H9 (cell line): ENCODE measurements around the gene TIGD1. TPM values are rescaled to one million over a fixed set of nuclear protein-coding genes. Genes with fewer than 3 reads are reported as not detected.

ENCODE experiments used
- DNase-seq: peaks from one replicate; pipeline ENCODE4 v3.0.0-alpha.2; 2017
- H2AFZ ChIP-seq: one replicate; pipeline ENCODE4 v1.6.1; 2013; ENCODE audit warnings: mild to moderate bottlenecking, low read length, control low read depth, moderate library complexity
- H2AK5ac ChIP-seq: 2 replicates; pipeline ENCODE4 v1.6.1; 2013; ENCODE audit warnings: low read length, control low read depth, mixed read lengths; ENCODE audit not compliant: insufficient read length
- H2BK120ac ChIP-seq: one replicate; pipeline ENCODE4 v1.6.1; 2013; ENCODE audit warnings: low read depth, mild to moderate bottlenecking, low read length, control low read depth, inconsistent platforms; ENCODE audit not compliant: poor library complexity, severe bottlenecking
- H2BK12ac ChIP-seq: 2 replicates; pipeline ENCODE4 v1.6.1; 2013; ENCODE audit warnings: low read length, control low read depth, mixed read lengths, low read depth; ENCODE audit not compliant: insufficient read length
- H2BK15ac ChIP-seq: 2 replicates; pipeline ENCODE4 v1.6.1; 2013; ENCODE audit warnings: low read depth, low read length, control low read depth
- H2BK20ac ChIP-seq: one replicate; pipeline ENCODE4 v1.6.1; 2013; ENCODE audit warnings: low read depth, mild to moderate bottlenecking, low read length, control low read depth, inconsistent platforms; ENCODE audit not compliant: poor library complexity, severe bottlenecking
- H2BK5ac ChIP-seq: 2 replicates; pipeline ENCODE4 v1.6.1; 2013; ENCODE audit warnings: low read length, control low read depth, mixed read lengths; ENCODE audit not compliant: insufficient read length
- H3K14ac ChIP-seq: 2 replicates; pipeline ENCODE4 v1.6.1; 2013; ENCODE audit warnings: low read length, control low read depth; ENCODE audit not compliant: insufficient read depth
- H3K18ac ChIP-seq: 2 replicates; pipeline ENCODE4 v1.6.1; 2013; ENCODE audit warnings: low read depth, mild to moderate bottlenecking, mixed read lengths, low read length, control low read depth; ENCODE audit not compliant: insufficient read length
- H3K23ac ChIP-seq: 2 replicates; pipeline ENCODE4 v1.6.1; 2013; ENCODE audit warnings: low read length, control low read depth, mixed read lengths, low read depth; ENCODE audit not compliant: insufficient read length
- H3K23me2 ChIP-seq: 2 replicates; pipeline ENCODE4 v1.6.1; 2013; ENCODE audit warnings: low read depth, mild to moderate bottlenecking, mixed read lengths, low read length, control low read depth; ENCODE audit not compliant: insufficient read length, poor library complexity, severe bottlenecking
- H3K27ac ChIP-seq: 2 replicates; pipeline ENCODE4 v1.5.1; 2013; ENCODE audit warnings: low read length, control low read depth, mixed read lengths, low read depth; ENCODE audit not compliant: insufficient read length
- H3K27me3 ChIP-seq: 2 replicates; pipeline ENCODE4 v1.6.1; 2013; ENCODE audit warnings: low read length, control low read depth, inconsistent platforms; ENCODE audit not compliant: insufficient read depth
- H3K4ac ChIP-seq: 2 replicates; pipeline ENCODE4 v1.6.1; 2013; ENCODE audit warnings: low read depth, mild to moderate bottlenecking, control low read depth, inconsistent platforms, low read length, moderate library complexity
- H3K4me1 ChIP-seq: 2 replicates; pipeline ENCODE4 v1.6.1; 2013; ENCODE audit warnings: low read length, control low read depth, inconsistent platforms; ENCODE audit not compliant: insufficient read depth
- H3K4me2 ChIP-seq: 2 replicates; pipeline ENCODE4 v1.6.1; 2013; ENCODE audit warnings: low read length, control low read depth, mixed read lengths; ENCODE audit not compliant: insufficient read length, insufficient read depth
- H3K56ac ChIP-seq: 2 replicates; pipeline ENCODE4 v1.6.1; 2013; ENCODE audit warnings: low read depth, mild to moderate bottlenecking, mixed read lengths, low read length, control low read depth; ENCODE audit not compliant: insufficient read length
- H3K79me1 ChIP-seq: 2 replicates; pipeline ENCODE4 v1.6.1; 2013; ENCODE audit warnings: low read depth, mild to moderate bottlenecking, moderate library complexity, low read length, control low read depth, inconsistent platforms; ENCODE audit not compliant: insufficient read depth, poor library complexity, severe bottlenecking
- H3K79me2 ChIP-seq: 2 replicates; pipeline ENCODE4 v1.6.1; 2013; ENCODE audit warnings: low read length, control low read depth, inconsistent platforms; ENCODE audit not compliant: insufficient read depth
- H3K9ac ChIP-seq: 2 replicates; pipeline ENCODE4 v1.6.1; 2013; ENCODE audit warnings: low read length, control low read depth, mixed read lengths; ENCODE audit not compliant: insufficient read length; ENCODE audit errors: extremely low read depth
- H3K9me3 ChIP-seq: one replicate; pipeline ENCODE4 v1.6.1; 2013; ENCODE audit warnings: low read depth, low read length, inconsistent platforms; ENCODE audit not compliant: control insufficient read depth
- H3T11ph ChIP-seq: one replicate; pipeline ENCODE4 v1.6.1; 2013; ENCODE audit warnings: mild to moderate bottlenecking, low read length, control low read depth, inconsistent platforms
- H4K20me1 ChIP-seq: one replicate; pipeline ENCODE4 v1.6.1; 2013; ENCODE audit not compliant: control insufficient read depth, insufficient read length, insufficient read depth
- H4K5ac ChIP-seq: 2 replicates; pipeline ENCODE4 v1.6.1; 2013; ENCODE audit warnings: low read depth, mild to moderate bottlenecking, mixed read lengths, low read length, control low read depth; ENCODE audit not compliant: insufficient read length
- H4K8ac ChIP-seq: replicated peaks from 2 replicates; pipeline ENCODE4 v1.6.1; 2013; ENCODE audit warnings: low read length, control low read depth, mixed read lengths, low read depth; ENCODE audit not compliant: insufficient read length
- H4K91ac ChIP-seq: 2 replicates; pipeline ENCODE4 v1.6.1; 2013; ENCODE audit warnings: low read depth, mild to moderate bottlenecking, moderate library complexity, mixed read lengths, low read length, control low read depth; ENCODE audit not compliant: insufficient read length
- H3K27ac Mint-ChIP-seq, 3 experiments: 2 replicates in 2 of 3; 3 replicates in 1 of 3; pipeline ENCODE4 v1.8.0; 2020 to 2021; ENCODE audit warnings: mixed read lengths in 3 of 3, mild to moderate bottlenecking in 1 of 3, moderate library complexity in 1 of 3
- H3K27me3 Mint-ChIP-seq: 2 replicates; pipeline ENCODE4 v1.8.0; 2021; ENCODE audit warnings: low read depth, mild to moderate bottlenecking, moderate library complexity, mixed read lengths
- H3K36me3 Mint-ChIP-seq, 3 experiments: 2 replicates in 2 of 3; 3 replicates in 1 of 3; pipeline ENCODE4 v1.8.0; 2020 to 2021; ENCODE audit warnings: low read depth in 3 of 3, mixed read lengths in 3 of 3; ENCODE audit not compliant: insufficient read depth in 1 of 3
- H3K4me1 Mint-ChIP-seq, 2 experiments: 2 replicates each; pipeline ENCODE4 v1.8.0; 2020; ENCODE audit warnings: mixed read lengths in 2 of 2
- H3K4me3 Mint-ChIP-seq, 2 experiments: 2 replicates in 1 of 2; 3 replicates in 1 of 2; pipeline ENCODE4 v1.8.0; 2020 to 2021; ENCODE audit warnings: mild to moderate bottlenecking in 2 of 2, mixed read lengths in 2 of 2, moderate library complexity in 1 of 2
- H3K9me3 Mint-ChIP-seq, 2 experiments: 2 replicates in 1 of 2; 3 replicates in 1 of 2; pipeline ENCODE4 v1.8.0; 2020; ENCODE audit warnings: mild to moderate bottlenecking in 2 of 2, mixed read lengths in 2 of 2, moderate library complexity in 1 of 2
- WGBS: extraction: QIAGEN DNeasy Blood & Tissue Kit; methylation state at CpG from one replicate; pipeline ENCODE4 v1.1.7; 2013; ENCODE audit warnings: missing lambda C conversion rate, low lambda C conversion rate, mixed read lengths; ENCODE audit not compliant: insufficient read length; ENCODE audit errors: extremely low coverage; 5-methylcytosine and 5-hydroxymethylcytosine counted together
- total RNA-seq: library from RNA; stranded (reverse); gene quantifications from 2 replicates; pipeline ENCODE4 v1.2.1, GENCODE V29; 2021
- TF ChIP-seq, protein P1 (sequence below): fragments of 200-600 bp; sonication (generic); conservative IDR thresholded peaks from 3 replicates; pipeline ENCODE4 v1.8.0; 2021; ENCODE audit warnings: antibody characterized with exemption, mild to moderate bottlenecking

TIGD1 gene
- total RNA-seq, 1 experiment from 2014 or later = 6.3 TPM

DNA sequence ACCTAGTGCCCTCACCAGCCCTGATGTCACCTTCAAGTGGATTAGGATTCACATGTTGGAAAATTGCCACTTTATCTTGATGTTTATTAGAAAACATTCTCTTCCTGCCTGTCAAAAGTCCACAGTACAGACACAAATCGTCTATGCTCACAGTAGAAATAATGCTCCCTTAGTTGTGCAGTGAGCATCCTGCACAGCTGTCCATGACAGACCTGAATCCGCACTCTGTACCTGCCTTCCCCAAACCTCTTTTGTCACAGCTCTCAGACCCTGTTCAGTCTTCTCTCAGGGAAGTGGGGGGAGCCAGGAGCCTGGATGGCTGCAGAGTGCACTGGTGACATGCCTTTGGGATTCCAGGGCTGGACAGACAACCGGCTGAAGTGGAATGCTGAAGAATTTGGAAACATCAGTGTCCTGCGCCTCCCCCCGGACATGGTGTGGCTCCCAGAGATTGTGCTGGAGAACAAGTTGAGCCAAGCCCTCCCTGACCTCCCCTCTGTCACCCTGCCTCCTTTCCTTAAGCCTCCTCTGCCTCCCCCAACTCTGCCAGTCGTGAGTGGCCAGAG is 22.4 kb downstream of the TIGD1 start:
- WGBS = no CpG with 5 or more reads among the region's 6 CpGs
- Histone ChIP-seq H3K4ac (no peak overlapping the region), H3K14ac (no peak overlapping the region)

More for the DNA sequence above, 22.4 kb downstream of the TIGD1 start:
- H3K4me3 Mint-ChIP-seq = no peak overlapping the region
- H3K27me3 Mint-ChIP-seq = peaks cover 65% of the 10 kb centered on the region
- Histone ChIP-seq H3K23me2 (peaks cover 9% of the 10 kb centered on the region), H4K91ac (no peak overlapping the region), H2BK15ac (no peak overlapping the region), H3K9ac (no peak overlapping the region), H3K4me1 (no peaks in the 10 kb centered on the region), H3T11ph (no peak overlapping the region), H4K8ac (no peak overlapping the region), H3K4me2 (no peak overlapping the region), H2BK12ac (no peak overlapping the region), H2AK5ac (no peak overlapping the region), H4K5ac (no peak overlapping the region), H3K18ac (no peak overlapping the region), H2BK120ac (no peak overlapping the region), H2BK5ac (no peak overlapping the region), H3K56ac (no peak overlapping the region), H3K27me3 (peaks cover 8% of the 10 kb centered on the region), H4K20me1 (no peaks in the 10 kb centered on the region), H3K23ac (no peak overlapping the region), H3K79me2 (no peaks in the 10 kb centered on the region), H2BK20ac (no peak overlapping the region), H3K27ac (no peak overlapping the region), H2AFZ (no peak overlapping the region), H3K79me1 (no peaks in the 10 kb centered on the region), H3K9me3 (no peaks in the 10 kb centered on the region)
- peaks cover 7 to 25% of the 10 kb centered on the region in 2 experiments for H3K4me1 Mint-ChIP-seq
- H3K27ac Mint-ChIP-seq = no peak overlapping the region
- TF ChIP-seq, protein P1, sequence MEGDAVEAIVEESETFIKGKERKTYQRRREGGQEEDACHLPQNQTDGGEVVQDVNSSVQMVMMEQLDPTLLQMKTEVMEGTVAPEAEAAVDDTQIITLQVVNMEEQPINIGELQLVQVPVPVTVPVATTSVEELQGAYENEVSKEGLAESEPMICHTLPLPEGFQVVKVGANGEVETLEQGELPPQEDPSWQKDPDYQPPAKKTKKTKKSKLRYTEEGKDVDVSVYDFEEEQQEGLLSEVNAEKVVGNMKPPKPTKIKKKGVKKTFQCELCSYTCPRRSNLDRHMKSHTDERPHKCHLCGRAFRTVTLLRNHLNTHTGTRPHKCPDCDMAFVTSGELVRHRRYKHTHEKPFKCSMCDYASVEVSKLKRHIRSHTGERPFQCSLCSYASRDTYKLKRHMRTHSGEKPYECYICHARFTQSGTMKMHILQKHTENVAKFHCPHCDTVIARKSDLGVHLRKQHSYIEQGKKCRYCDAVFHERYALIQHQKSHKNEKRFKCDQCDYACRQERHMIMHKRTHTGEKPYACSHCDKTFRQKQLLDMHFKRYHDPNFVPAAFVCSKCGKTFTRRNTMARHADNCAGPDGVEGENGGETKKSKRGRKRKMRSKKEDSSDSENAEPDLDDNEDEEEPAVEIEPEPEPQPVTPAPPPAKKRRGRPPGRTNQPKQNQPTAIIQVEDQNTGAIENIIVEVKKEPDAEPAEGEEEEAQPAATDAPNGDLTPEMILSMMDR = no peak
- H3K36me3 Mint-ChIP-seq = no peaks in the 10 kb centered on the region; a peak in 1 of 7 replicates
- H3K9me3 Mint-ChIP-seq = no peaks in the 10 kb centered on the region
- DNase-seq = no peak
